NCI-H187 treated with DMSO at 0.1 percent for 48 hours (cell line): ENCODE results near the gene VSIG10L2.

Experiments used
- DNase-seq: peaks from one replicate; lab custom pipeline; 2025; lab: John Stamatoyannopoulos, UW

VSIG10L2 gene

GRCh38 chr11:125929445-125930075 is 16.3 kb upstream of the VSIG10L2 start:
- DNase-seq, result no peak

- no peak for DNase-seq
These were observed 15.8 kb upstream of the VSIG10L2 start for GRCh38 chr11:125930076-125930450.

GRCh38 chr11:125931116-125931515 is 14.7 kb upstream of the VSIG10L2 start:
- no peak for DNase-seq

GRCh38 chr11:125931668-125932067 is 14.2 kb upstream of the VSIG10L2 start:
- DNase-seq, result no peak

- no peak for DNase-seq
These were observed 13.5 kb upstream of the VSIG10L2 start for GRCh38 chr11:125932301-125932700.

- no peak for DNase-seq
These were observed 12.6 kb upstream of the VSIG10L2 start for GRCh38 chr11:125933030-125933813.

- DNase-seq, result no peak
These were observed 11.4 kb upstream of the VSIG10L2 start for GRCh38 chr11:125934473-125934872.

- no peak for DNase-seq
These were observed 10.8 kb upstream of the VSIG10L2 start for GRCh38 chr11:125935056-125935455.

- DNase-seq, result no peak
These were observed 10.1 kb upstream of the VSIG10L2 start for GRCh38 chr11:125935618-125936199.

- DNase-seq, result no peak
These were observed 7.4 kb upstream of the VSIG10L2 start for GRCh38 chr11:125938418-125938817.

- no peak for DNase-seq
These were observed 6.7 kb upstream of the VSIG10L2 start for GRCh38 chr11:125939081-125939521.

GRCh38 chr11:125940145-125940544 is 5.7 kb upstream of the VSIG10L2 start:
- no peak for DNase-seq

GRCh38 chr11:125941267-125941618 is 4.6 kb upstream of the VSIG10L2 start:
- no peak for DNase-seq

- peak; percentile 34 for DNase-seq
These were observed 3.9 kb upstream of the VSIG10L2 start for GRCh38 chr11:125941619-125942611.

GRCh38 chr11:125942771-125943428 is 2.9 kb upstream of the VSIG10L2 start:
- no peak for DNase-seq

- no peak for DNase-seq
These were observed 2.0 kb upstream of the VSIG10L2 start for GRCh38 chr11:125943661-125944349.

GRCh38 chr11:125944350-125945010 is 1.4 kb upstream of the VSIG10L2 start:
- DNase-seq, result no peak

- no peak for DNase-seq
These were observed 640 bp upstream of the VSIG10L2 start for GRCh38 chr11:125945011-125945796.

GRCh38 chr11:125946712-125947418 is 1.0 kb downstream of the VSIG10L2 start:
- DNase-seq, result no peak
